Activated naive CD4-positive, alpha-beta T cell treated with anti-CD3 and anti-CD28 coated beads, Interleukin-2, amount 50 U/mL, for 72 hours (primary cell): ENCODE data around the gene MDN1. TPM values are rescaled to one million over a fixed set of nuclear protein-coding genes. Genes with fewer than 3 reads are reported as not detected.
"Not testable (repeated sequence)": the region's sequence is repeated elsewhere in the genome, so short reads cannot be mapped to it uniquely, and the experiment has no call there.

Source experiments
- ATAC-seq, 2 donors: fragments of 150-1000 bp; cut with Tn5 transposase; 2 replicates each; pipeline ENCODE4 v1.10.0; 2021; ENCODE audit warnings: mild to moderate bottlenecking in 2 of 2, moderate library complexity in 2 of 2
- DNase-seq, 2 donors: peaks; one replicate each; pipeline ENCODE4 v3.0.0; 2021 to 2022; ENCODE audit warnings: low spot score in 2 of 2
- H3K27ac Mint-ChIP-seq, 2 donors: one replicate each; pipeline ENCODE4 v1.8.0; 2022; ENCODE audit warnings: mild to moderate bottlenecking in 2 of 2, mixed read lengths in 2 of 2
- H3K36me3 Mint-ChIP-seq, 2 donors: one replicate each; pipeline ENCODE4 v1.8.0; 2022; ENCODE audit warnings: mixed read lengths in 2 of 2
- H3K9me3 Mint-ChIP-seq, 2 donors: one replicate each; pipeline ENCODE4 v1.8.0; 2022; ENCODE audit warnings: mixed read lengths in 2 of 2
- total RNA-seq, 2 donors: library from RNA; stranded (reverse); gene quantifications; one replicate each; pipeline ENCODE4 v1.2.3, GENCODE V29; 2022

MDN1 gene
- total RNA-seq, 2 donors from 2014 or later = 57.5 to 76.8 TPM

DNA sequence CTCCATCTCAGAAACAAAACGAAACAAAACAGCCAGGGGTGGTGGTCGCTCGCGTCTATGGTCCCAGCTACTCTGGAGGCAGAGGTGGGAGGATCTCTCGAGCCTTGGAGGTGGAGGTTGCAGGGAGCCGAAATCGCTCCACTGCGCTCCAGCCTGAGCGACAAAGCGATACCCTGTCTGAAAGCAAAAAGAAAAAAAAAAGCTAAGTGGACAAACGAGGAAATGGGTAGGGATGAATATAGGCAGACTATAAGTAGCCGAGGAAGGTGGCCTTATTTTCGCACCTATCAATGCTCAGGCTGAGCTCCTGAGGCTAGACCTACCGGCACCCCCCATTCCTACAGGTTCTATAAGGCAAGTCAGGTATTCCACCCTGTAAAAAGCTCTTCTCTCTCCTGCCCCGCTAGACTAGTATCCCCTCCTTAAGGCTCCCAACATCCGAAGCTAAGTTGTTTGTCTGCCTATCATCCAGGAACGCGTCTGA is 9.4 kb upstream of the MDN1 start:
- no peaks in the 10 kb centered on the region for H3K9me3 Mint-ChIP-seq
- H3K27ac Mint-ChIP-seq = peak overlapping the region; percentile 88 to 94
- ATAC-seq (peak; percentile 36 to 52), DNase-seq (peak in 1 of 2 donors; percentile 20)
- H3K36me3 Mint-ChIP-seq = peaks cover 34 to 42% of the 10 kb centered on the region in 2 donors

DNA sequence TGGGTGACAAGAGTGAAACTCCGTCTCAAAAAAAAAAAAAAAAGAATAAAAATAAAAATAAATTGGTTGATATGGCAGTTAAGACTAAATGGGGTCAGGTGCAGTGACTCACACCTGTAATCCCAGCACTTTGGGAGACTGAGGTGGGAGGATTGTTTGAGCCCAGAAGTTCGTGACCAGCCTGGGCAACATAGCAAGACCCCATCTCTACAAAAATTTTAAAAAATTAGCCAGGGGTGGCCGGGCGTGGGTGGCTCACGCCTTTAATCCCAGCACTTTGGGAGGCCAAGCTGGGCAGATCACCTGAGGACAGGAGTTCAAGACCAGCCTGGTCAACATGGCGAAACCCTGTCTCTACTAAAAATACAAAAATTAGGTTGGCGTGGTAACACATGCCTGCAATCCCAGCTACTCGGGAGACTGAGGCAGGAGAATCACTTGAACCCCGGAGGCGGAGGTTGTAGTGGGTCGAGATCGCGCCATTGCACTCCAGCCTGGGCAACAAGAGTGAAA is 8.9 kb upstream of the MDN1 start:
- DNase-seq, ATAC-seq, H3K9me3 Mint-ChIP-seq: not testable (repeated sequence)
- Mint-ChIP-seq H3K27ac (peak overlapping the region; percentile 88 to 94), H3K36me3 (peaks cover 33 to 39% of the 10 kb centered on the region in 2 donors)

DNA sequence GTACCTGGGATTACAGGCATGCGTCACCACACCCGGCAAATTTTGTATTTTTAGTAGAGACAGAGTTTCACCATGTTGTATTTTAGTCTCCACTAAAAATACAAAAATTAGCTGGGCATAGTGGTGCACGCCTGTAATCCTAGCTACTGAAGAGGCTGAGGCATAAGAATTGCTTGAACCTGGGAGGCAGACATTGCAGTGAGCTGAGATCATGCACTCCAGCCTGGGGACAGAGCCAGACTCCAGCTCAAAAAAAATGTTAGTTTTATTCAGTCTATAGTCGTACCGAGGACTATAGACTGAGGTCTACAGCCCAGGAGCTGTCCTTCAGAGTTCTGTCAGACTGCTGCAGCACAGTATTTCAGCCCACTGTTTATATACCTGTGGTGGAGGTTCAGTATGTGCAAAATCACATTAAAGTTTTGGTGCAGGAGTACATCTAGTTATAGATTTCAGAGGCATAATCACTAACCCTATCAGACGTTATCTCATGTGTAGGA is 6.5 kb upstream of the MDN1 start:
- ATAC-seq = no peak
- peaks cover 14 to 15% of the 10 kb centered on the region in 2 donors for H3K36me3 Mint-ChIP-seq
- H3K27ac Mint-ChIP-seq = no peak overlapping the region

DNA sequence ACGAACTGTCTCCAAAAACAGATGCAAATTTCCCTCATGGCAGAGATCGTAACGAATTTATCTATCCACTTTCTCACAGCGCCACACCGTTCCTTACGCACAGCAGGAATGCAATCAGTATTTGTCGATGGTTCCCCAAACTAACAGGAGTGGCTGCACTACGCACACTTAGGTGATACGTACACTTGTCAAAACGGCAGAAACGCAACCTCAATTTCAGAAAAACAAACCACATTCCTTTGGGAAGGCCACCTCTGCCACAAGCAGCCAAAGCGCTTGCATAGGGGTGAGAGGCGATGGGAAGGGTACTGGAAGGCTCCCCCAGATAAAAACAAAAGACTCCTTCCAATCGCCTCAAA is 638 bp downstream of the MDN1 start:
- peaks cover 13 to 30% of the 10 kb centered on the region in 2 donors for H3K36me3 Mint-ChIP-seq
- DNase-seq = no peak
- peak; percentile 18 to 21 for ATAC-seq
- H3K27ac Mint-ChIP-seq = peak overlapping the region; percentile 91 to 98
- no peaks in the 10 kb centered on the region for H3K9me3 Mint-ChIP-seq

More for the DNA sequence above, 6.5 kb upstream of the MDN1 start:
- no peaks in the 10 kb centered on the region for H3K9me3 Mint-ChIP-seq
- no peak for DNase-seq

DNA sequence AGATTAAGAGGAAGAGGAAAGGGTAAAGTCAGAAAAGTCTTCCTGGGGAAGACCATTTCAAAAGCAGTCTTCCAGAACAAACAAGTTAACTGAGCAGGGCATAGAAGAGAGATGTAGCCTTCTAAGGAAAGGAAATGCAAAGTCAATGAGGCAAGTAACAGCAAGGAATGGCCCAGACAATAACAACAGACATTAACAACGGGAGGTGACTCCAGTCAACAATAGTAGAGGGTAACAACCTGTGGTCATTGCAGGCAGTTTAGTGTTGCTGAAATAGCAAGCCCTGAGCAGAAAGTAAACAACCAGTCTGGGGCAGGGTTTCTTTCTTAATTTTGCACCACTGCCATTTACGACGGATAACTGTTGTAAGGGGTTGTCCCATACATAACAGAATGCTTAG is 2.1 kb downstream of the MDN1 start:
- peaks cover 13 to 30% of the 10 kb centered on the region in 2 donors for H3K36me3 Mint-ChIP-seq
- DNase-seq (no peak), ATAC-seq (no peak)
- H3K27ac Mint-ChIP-seq = peak overlapping the region; percentile 11 to 40
- no peaks in the 10 kb centered on the region for H3K9me3 Mint-ChIP-seq

DNA sequence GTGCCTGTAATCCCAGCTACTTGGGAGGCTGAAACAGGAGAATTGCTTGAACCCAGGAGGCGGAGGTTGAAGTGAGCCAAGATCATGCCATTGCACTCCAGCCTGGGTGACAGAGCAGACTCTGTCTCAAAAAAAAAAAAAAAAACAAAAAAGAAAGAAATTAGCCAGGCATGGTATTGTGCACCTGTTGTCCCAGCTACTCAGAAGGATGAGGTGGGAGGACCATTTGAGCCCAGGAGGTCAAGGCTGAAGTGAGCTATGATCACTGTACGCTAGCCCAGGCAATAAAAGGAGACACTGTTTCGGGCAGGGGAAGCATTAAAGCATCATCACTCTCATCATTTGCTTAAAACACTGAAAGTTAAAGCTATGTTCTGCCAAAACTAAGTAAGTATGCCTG is 6.2 kb downstream of the MDN1 start:
- DNase-seq, H3K27ac Mint-ChIP-seq, H3K36me3 Mint-ChIP-seq, H3K9me3 Mint-ChIP-seq, ATAC-seq: not testable (repeated sequence)

- ATAC-seq (no peak), DNase-seq (no peak)
- no peaks in the 10 kb centered on the region for H3K9me3 Mint-ChIP-seq
- H3K36me3 Mint-ChIP-seq = no peaks in the 10 kb centered on the region
- H3K27ac Mint-ChIP-seq = no peak overlapping the region
Measured at GRCh38 chr6:89807581-89807980, 12.0 kb downstream of the MDN1 start.

GRCh38 chr6:89805814-89806371 is 13.7 kb downstream of the MDN1 start:
- no peaks in the 10 kb centered on the region for H3K9me3 Mint-ChIP-seq
- no peak overlapping the region for H3K27ac Mint-ChIP-seq
- ATAC-seq (no peak), DNase-seq (no peak)
- no peaks in the 10 kb centered on the region for H3K36me3 Mint-ChIP-seq

- no peak overlapping the region for H3K27ac Mint-ChIP-seq
- ATAC-seq = no peak
- H3K9me3 Mint-ChIP-seq = no peaks in the 10 kb centered on the region
- DNase-seq = no peak
- H3K36me3 Mint-ChIP-seq = no peaks in the 10 kb centered on the region
Measured at GRCh38 chr6:89803271-89803670, 16.3 kb downstream of the MDN1 start.

- Mint-ChIP-seq H3K9me3 (no peaks in the 10 kb centered on the region), H3K36me3 (peaks cover 5 to 12% of the 10 kb centered on the region in 2 donors), H3K27ac (peak overlapping the region in 1 of 2 donors; percentile 4)
- DNase-seq (no peak), ATAC-seq (no peak)
Measured at GRCh38 chr6:89799756-89800155, 19.8 kb downstream of the MDN1 start.

DNA sequence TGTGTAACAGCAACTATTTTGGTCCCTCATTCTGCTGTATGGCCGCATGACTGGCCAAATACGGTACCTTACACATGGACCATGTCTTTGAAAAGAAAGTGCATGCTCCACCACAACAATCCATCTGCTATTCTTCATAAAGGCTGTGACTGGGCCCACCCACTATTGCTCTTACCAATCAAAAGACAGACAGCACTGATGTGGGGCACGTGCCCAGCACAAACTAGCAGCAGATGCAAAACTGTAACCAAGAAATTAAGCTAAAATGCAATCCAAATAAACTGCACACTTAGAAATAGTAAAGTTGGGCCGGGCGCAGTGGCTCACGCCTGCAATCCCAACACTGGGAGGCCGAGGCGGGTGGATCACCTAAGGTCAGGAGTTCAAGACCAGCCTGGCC is 20.5 kb downstream of the MDN1 start:
- no peak for ATAC-seq
- H3K27ac Mint-ChIP-seq = peak overlapping the region in 1 of 2 donors; percentile 4
- DNase-seq = no peak
- H3K36me3 Mint-ChIP-seq = peaks cover 5 to 13% of the 10 kb centered on the region in 2 donors
- H3K9me3 Mint-ChIP-seq = no peaks in the 10 kb centered on the region

DNA sequence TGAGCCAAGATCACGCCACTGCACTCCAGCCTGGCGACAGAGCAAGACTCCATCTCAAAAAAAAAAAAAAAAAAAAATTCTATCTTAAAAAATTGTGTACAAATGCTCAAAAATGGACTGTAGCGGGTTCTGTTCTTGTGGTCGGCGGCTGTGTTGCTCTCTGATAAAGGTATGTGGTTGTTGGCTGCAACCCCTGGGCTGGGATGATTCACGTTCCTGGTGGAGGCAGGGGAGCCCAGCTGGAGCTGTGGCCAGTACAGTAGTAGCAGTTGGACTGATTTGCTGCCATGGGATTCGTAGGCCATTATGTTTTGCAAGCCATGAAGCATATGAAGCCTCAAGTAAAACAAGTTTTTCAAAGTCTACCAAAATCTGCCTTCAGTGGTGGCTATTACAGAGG is 22.3 kb downstream of the MDN1 start:
- peak overlapping the region in 1 of 2 donors; percentile 60 for H3K27ac Mint-ChIP-seq
- ATAC-seq = no peak
- H3K36me3 Mint-ChIP-seq = peaks cover 12 to 26% of the 10 kb centered on the region in 2 donors

DNA sequence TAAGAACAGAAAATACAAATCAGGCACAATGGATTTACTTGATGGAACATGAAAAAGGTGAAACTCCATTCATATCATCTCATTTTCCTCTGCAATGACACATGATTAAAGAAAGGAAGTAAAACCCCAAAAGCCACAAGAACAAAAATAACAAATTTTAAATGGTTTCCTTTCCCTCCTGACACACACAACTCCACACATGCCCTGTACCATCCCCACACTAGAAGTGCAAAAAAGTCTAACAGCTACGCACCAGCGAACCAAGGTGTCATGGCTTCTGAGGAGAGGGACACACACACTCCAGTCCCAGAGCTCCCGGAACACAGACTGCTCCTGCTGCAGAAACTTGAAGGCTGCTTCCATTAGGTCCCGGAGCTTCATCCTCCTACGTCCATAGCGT is 25.3 kb downstream of the MDN1 start:
- peak; percentile 86 to 92 for ATAC-seq
- Mint-ChIP-seq H3K27ac (peak overlapping the region; percentile 56 to 75), H3K9me3 (no peaks in the 10 kb centered on the region), H3K36me3 (peaks cover 15 to 28% of the 10 kb centered on the region in 2 donors)
- DNase-seq = peak in 1 of 2 donors; percentile 15

More for the DNA sequence above, 22.3 kb downstream of the MDN1 start:
- DNase-seq = no peak
- no peaks in the 10 kb centered on the region for H3K9me3 Mint-ChIP-seq

GRCh38 chr6:89793586-89793985 is 26.0 kb downstream of the MDN1 start:
- H3K9me3 Mint-ChIP-seq = no peaks in the 10 kb centered on the region
- H3K36me3 Mint-ChIP-seq = peaks cover 15 to 32% of the 10 kb centered on the region in 2 donors
- ATAC-seq (no peak), DNase-seq (no peak)
- H3K27ac Mint-ChIP-seq = peak overlapping the region; percentile 56 to 75

- Mint-ChIP-seq H3K36me3 (peaks cover 23 to 32% of the 10 kb centered on the region in 2 donors), H3K27ac (peak overlapping the region in 1 of 2 donors; percentile 19), H3K9me3 (no peaks in the 10 kb centered on the region)
- ATAC-seq = peak in 1 of 2 donors; percentile 58
- peak in 1 of 2 donors; percentile 9 for DNase-seq
Measured at GRCh38 chr6:89792881-89793280, 26.7 kb downstream of the MDN1 start.

- Mint-ChIP-seq H3K36me3 (peaks cover 26 to 27% of the 10 kb centered on the region in 2 donors), H3K27ac (peak overlapping the region in 1 of 2 donors; percentile 1), H3K9me3 (no peaks in the 10 kb centered on the region)
- no peak for DNase-seq
- no peak for ATAC-seq
Measured at GRCh38 chr6:89790403-89790802, 29.2 kb downstream of the MDN1 start.

DNA sequence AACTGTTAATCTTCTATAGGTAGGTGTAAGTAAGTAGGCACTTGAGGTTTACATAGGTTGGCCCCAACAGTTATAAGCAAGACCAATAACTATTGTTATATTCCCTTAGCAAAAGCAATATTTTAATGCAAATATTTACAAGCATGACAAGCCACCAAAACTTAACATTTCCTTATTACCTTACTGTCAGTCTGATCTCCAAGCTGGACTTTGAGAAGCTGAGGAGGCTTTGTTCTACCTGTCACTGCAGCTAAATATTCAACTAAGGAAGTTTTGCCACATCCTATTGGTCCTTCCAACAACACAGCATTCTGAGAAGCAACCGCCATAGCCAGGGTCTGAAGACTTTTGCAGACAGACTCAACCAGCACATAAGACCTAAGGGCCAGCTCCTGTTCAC is 29.6 kb downstream of the MDN1 start:
- no peak for ATAC-seq
- no peak for DNase-seq
- H3K36me3 Mint-ChIP-seq = peaks cover 30 to 31% of the 10 kb centered on the region in 2 donors
- peak overlapping the region in 1 of 2 donors; percentile 1 for H3K27ac Mint-ChIP-seq
- H3K9me3 Mint-ChIP-seq = no peaks in the 10 kb centered on the region
